ENCODE results near the gene ADGRG6.
"Not testable (repeated sequence)": the region's sequence is repeated elsewhere in the genome, so short reads cannot be mapped to it uniquely, and the experiment has no call there.

Gene ADGRG6

DNA sequence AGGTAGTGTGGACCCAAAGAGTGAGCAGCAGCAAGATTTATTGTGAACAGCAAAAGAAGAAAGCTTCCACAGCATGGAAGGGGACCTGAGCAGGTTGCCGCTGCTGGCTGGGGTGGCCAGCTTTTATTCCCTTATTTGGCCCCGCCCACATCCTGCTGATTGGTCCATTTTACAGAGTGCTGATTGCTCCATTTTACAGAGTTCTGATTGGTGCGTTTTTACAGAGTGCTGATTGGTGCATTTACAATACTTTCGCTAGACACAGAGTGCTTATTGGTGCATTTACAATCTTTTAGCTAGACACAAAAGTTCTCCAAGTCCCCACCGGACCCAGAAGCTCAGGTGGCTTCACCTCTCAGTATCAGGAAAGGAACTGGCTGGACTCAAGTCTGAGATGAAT lies 149.0 kb downstream of the ADGRG6 start:
- not testable (repeated sequence) for H3K27me3 ChIP-seq (ENCODE audit: insufficient read depth, low read length); H3K9me3 ChIP-seq (ENCODE audit: insufficient read depth, low read depth, low read length); H3K27ac ChIP-seq (ENCODE audit: low read depth, low read length); H3K4me1 ChIP-seq (ENCODE audit: insufficient read depth, low read length); H3K4me3 ChIP-seq (ENCODE audit: low read length); H3K36me3 ChIP-seq (ENCODE audit: insufficient read depth, low read length); H3K9ac ChIP-seq (ENCODE audit: low read depth, low read length)
- WGBS: 93% methylated on average over 5 of the region's 5 CpGs

- H3K36me3 ChIP-seq (ENCODE audit: insufficient read depth, low read length): no peaks in the 10 kb centered on the region
Observed at GRCh38 chr6:142452993-142453392, 151.2 kb downstream of the ADGRG6 start.

DNA sequence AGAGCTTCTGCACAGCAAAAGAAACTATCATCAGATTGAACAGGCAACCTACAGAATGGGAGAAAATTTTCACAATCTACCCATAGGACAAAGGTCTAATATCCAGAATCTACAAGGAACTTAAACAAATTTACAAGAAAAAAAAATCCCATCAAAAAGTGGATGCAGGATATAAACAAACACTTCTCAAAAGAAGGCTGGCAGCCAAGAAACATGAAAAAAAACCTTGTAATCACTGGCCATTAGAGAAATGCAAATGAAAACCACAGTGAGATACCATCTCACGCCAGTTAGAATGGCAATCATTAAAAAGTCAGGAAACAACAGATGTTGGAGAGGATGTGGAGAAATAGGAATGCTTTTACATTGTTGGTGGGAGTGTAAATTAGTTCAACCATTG lies 152.4 kb downstream of the ADGRG6 start:
- H3K36me3 ChIP-seq (ENCODE audit: insufficient read depth, low read length); H3K9ac ChIP-seq (ENCODE audit: low read depth, low read length); H3K4me3 ChIP-seq (ENCODE audit: low read length); H3K27me3 ChIP-seq (ENCODE audit: insufficient read depth, low read length); H3K4me1 ChIP-seq (ENCODE audit: insufficient read depth, low read length); H3K27ac ChIP-seq (ENCODE audit: low read depth, low read length); H3K9me3 ChIP-seq (ENCODE audit: insufficient read depth, low read depth, low read length): not testable (repeated sequence)
- WGBS: 100% methylated on average over 1 of the region's 1 CpG

More at GRCh38 chr6:142452993-142453392, 151.2 kb downstream of the ADGRG6 start:
- Histone ChIP-seq H3K27ac (ENCODE audit: low read depth, low read length) (no peak overlapping the region), H3K4me1 (ENCODE audit: insufficient read depth, low read length) (no peaks in the 10 kb centered on the region), H3K27me3 (ENCODE audit: insufficient read depth, low read length) (no peaks in the 10 kb centered on the region), H3K9ac (ENCODE audit: low read depth, low read length) (no peak overlapping the region), H3K4me3 (ENCODE audit: low read length) (no peak overlapping the region), H3K9me3 (ENCODE audit: insufficient read depth, low read depth, low read length) (no peaks in the 10 kb centered on the region)
- WGBS: 93% methylated on average over 2 of the region's 2 CpGs

- not testable (repeated sequence) for H3K27ac ChIP-seq (ENCODE audit: low read depth, low read length); H3K36me3 ChIP-seq (ENCODE audit: insufficient read depth, low read length); H3K27me3 ChIP-seq (ENCODE audit: insufficient read depth, low read length); H3K4me3 ChIP-seq (ENCODE audit: low read length); H3K9me3 ChIP-seq (ENCODE audit: insufficient read depth, low read depth, low read length); H3K9ac ChIP-seq (ENCODE audit: low read depth, low read length); H3K4me1 ChIP-seq (ENCODE audit: insufficient read depth, low read length)
- WGBS: 94% methylated on average over 2 of the region's 2 CpGs
Observed at GRCh38 chr6:142454848-142455247, 153.0 kb downstream of the ADGRG6 start.

- H3K27me3 ChIP-seq (ENCODE audit: insufficient read depth, low read length): no peaks in the 10 kb centered on the region
- H3K4me3 ChIP-seq (ENCODE audit: low read length): no peak overlapping the region
- H3K9me3 ChIP-seq (ENCODE audit: insufficient read depth, low read depth, low read length): no peaks in the 10 kb centered on the region
- 90% methylated on average over 8 of the region's 8 CpGs for WGBS
- H3K27ac ChIP-seq (ENCODE audit: low read depth, low read length): no peak overlapping the region
- no peaks in the 10 kb centered on the region for H3K36me3 ChIP-seq (ENCODE audit: insufficient read depth, low read length)
- no peaks in the 10 kb centered on the region for H3K4me1 ChIP-seq (ENCODE audit: insufficient read depth, low read length)
- H3K9ac ChIP-seq (ENCODE audit: low read depth, low read length): no peak overlapping the region
Observed at GRCh38 chr6:142455957-142456589, 154.3 kb downstream of the ADGRG6 start.

- WGBS: 95% methylated on average over 1 of the region's 1 CpG
- Histone ChIP-seq H3K9me3 (ENCODE audit: insufficient read depth, low read depth, low read length) (peaks cover 9% of the 10 kb centered on the region; the same call in 1 of the 2 replicates), H3K9ac (ENCODE audit: low read depth, low read length) (no peak overlapping the region), H3K27me3 (ENCODE audit: insufficient read depth, low read length) (no peaks in the 10 kb centered on the region), H3K4me1 (ENCODE audit: insufficient read depth, low read length) (no peaks in the 10 kb centered on the region), H3K4me3 (ENCODE audit: low read length) (no peak overlapping the region), H3K36me3 (ENCODE audit: insufficient read depth, low read length) (no peaks in the 10 kb centered on the region), H3K27ac (ENCODE audit: low read depth, low read length) (no peak overlapping the region)
Observed at GRCh38 chr6:142457638-142458406, 156.0 kb downstream of the ADGRG6 start.

GRCh38 chr6:142458836-142459235 lies 157.0 kb downstream of the ADGRG6 start:
- H3K9ac ChIP-seq (ENCODE audit: low read depth, low read length): no peak overlapping the region
- 76% methylated on average over 2 of the region's 2 CpGs for WGBS
- no peak overlapping the region for H3K27ac ChIP-seq (ENCODE audit: low read depth, low read length)
- H3K4me3 ChIP-seq (ENCODE audit: low read length): no peak overlapping the region
- H3K9me3 ChIP-seq (ENCODE audit: insufficient read depth, low read depth, low read length): peaks cover 11% of the 10 kb centered on the region; the same call in 1 of the 2 replicates
- H3K36me3 ChIP-seq (ENCODE audit: insufficient read depth, low read length): no peaks in the 10 kb centered on the region
- no peaks in the 10 kb centered on the region for H3K4me1 ChIP-seq (ENCODE audit: insufficient read depth, low read length)
- no peaks in the 10 kb centered on the region for H3K27me3 ChIP-seq (ENCODE audit: insufficient read depth, low read length)

DNA sequence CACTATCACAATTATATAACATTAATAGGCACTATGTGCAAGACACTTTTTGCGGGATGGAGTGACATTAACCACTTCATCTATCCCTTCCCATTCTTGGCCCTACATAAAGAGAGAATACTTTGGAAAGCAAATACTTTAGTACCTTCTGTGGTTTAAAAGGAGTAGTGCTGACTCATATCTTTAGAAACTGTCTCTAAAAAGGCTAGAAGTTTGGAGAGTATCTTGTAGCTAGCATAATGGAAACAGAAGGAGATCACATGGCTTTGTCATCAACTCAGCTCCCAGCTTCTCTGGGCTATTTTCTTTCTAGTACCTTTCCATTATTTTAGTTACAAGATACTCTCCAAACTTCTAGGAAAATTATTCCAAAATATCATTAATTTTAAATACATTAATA lies 157.5 kb downstream of the ADGRG6 start:
- no peaks in the 10 kb centered on the region for H3K27me3 ChIP-seq (ENCODE audit: insufficient read depth, low read length)
- H3K27ac ChIP-seq (ENCODE audit: low read depth, low read length): no peak overlapping the region
- WGBS: 100% methylated on average over 1 of the region's 1 CpG
- H3K4me1 ChIP-seq (ENCODE audit: insufficient read depth, low read length): no peaks in the 10 kb centered on the region
- H3K9ac ChIP-seq (ENCODE audit: low read depth, low read length): no peak overlapping the region
- H3K9me3 ChIP-seq (ENCODE audit: insufficient read depth, low read depth, low read length): peaks cover 11% of the 10 kb centered on the region; the same call in 1 of the 2 replicates
- no peak overlapping the region for H3K4me3 ChIP-seq (ENCODE audit: low read length)
- no peaks in the 10 kb centered on the region for H3K36me3 ChIP-seq (ENCODE audit: insufficient read depth, low read length)

DNA sequence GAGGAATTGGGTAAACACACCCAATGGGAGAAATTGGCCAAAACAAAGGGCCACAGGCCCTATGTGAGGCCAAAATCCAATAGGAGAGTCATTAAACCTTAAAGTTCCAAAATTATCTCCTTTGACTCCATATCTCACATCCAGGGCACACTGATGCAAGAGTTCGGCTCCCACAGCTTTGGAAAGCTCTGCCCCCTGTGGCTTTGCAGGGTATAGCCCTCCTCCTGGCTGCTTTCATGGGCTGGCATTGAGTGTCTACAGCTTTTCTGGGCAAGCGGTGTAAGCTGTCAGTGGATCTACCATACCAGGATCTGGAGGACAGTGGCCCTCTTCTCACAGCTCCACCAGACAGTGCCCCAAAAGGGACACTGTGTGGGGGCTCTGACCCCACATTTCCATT lies 160.5 kb downstream of the ADGRG6 start:
- WGBS: 92% methylated on average over 2 of the region's 2 CpGs
- H3K27ac ChIP-seq (ENCODE audit: low read depth, low read length): no peak overlapping the region
- no peak overlapping the region for H3K4me3 ChIP-seq (ENCODE audit: low read length)

DNA sequence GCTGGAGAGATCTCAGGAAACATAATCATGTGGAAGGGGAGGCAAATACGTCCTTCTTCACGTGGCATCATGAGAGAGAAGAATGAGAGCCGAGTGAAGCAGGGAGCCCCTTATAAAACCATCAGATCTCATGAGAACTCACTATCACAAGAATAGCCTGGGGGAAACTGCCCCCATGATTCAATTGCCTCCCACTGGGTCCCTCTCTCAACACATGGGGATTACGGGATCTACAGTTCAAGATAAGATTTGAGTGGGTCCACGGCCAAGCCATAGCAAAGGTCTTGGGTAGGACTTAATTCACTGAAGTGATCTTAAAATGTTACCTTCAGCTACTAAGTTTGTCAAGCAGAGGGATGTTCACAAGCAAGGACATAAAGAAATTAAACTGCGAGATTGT lies 162.2 kb downstream of the ADGRG6 start:
- no peak overlapping the region for H3K27ac ChIP-seq (ENCODE audit: low read depth, low read length)
- 94% methylated on average over 6 of the region's 6 CpGs for WGBS
- no peaks in the 10 kb centered on the region for H3K4me1 ChIP-seq (ENCODE audit: insufficient read depth, low read length)
- H3K9me3 ChIP-seq (ENCODE audit: insufficient read depth, low read depth, low read length): peaks cover 11% of the 10 kb centered on the region; the same call in 1 of the 2 replicates
- H3K36me3 ChIP-seq (ENCODE audit: insufficient read depth, low read length): no peaks in the 10 kb centered on the region
- no peak overlapping the region for H3K9ac ChIP-seq (ENCODE audit: low read depth, low read length)
- H3K4me3 ChIP-seq (ENCODE audit: low read length): no peak overlapping the region
- no peaks in the 10 kb centered on the region for H3K27me3 ChIP-seq (ENCODE audit: insufficient read depth, low read length)

More for the DNA sequence above, 160.5 kb downstream of the ADGRG6 start:
- Histone ChIP-seq H3K4me1 (ENCODE audit: insufficient read depth, low read length) (no peaks in the 10 kb centered on the region), H3K36me3 (ENCODE audit: insufficient read depth, low read length) (no peaks in the 10 kb centered on the region), H3K9me3 (ENCODE audit: insufficient read depth, low read depth, low read length) (peaks cover 11% of the 10 kb centered on the region; the same call in 1 of the 2 replicates), H3K27me3 (ENCODE audit: insufficient read depth, low read length) (no peaks in the 10 kb centered on the region), H3K9ac (ENCODE audit: low read depth, low read length) (no peak overlapping the region)

GRCh38 chr6:142469220-142469619 lies 167.4 kb downstream of the ADGRG6 start:
- Histone ChIP-seq H3K27ac (ENCODE audit: low read depth, low read length) (no peak overlapping the region), H3K4me1 (ENCODE audit: insufficient read depth, low read length) (no peaks in the 10 kb centered on the region), H3K9me3 (ENCODE audit: insufficient read depth, low read depth, low read length) (no peaks in the 10 kb centered on the region), H3K9ac (ENCODE audit: low read depth, low read length) (no peak overlapping the region), H3K27me3 (ENCODE audit: insufficient read depth, low read length) (no peaks in the 10 kb centered on the region), H3K4me3 (ENCODE audit: low read length) (no peak overlapping the region), H3K36me3 (ENCODE audit: insufficient read depth, low read length) (no peaks in the 10 kb centered on the region)
- WGBS: 100% methylated on average over 1 of the region's 1 CpG

Measured in HUES64 (cell line).